Osteoblast (primary cell): ENCODE data around the gene RYR3. TPM values are rescaled to one million over a fixed set of nuclear protein-coding genes. Genes with fewer than 3 reads are reported as not detected.

Experiments used
- DNase-seq: peaks from one replicate; pipeline ENCODE4 v3.0.0; 2011; ENCODE audit warnings: low spot score, mixed read lengths; ENCODE audit not compliant: insufficient read length; ENCODE audit errors: missing footprints
- H2AFZ ChIP-seq: 2 replicates; pipeline ENCODE4 v1.6.0; 2011; ENCODE audit warnings: mild to moderate bottlenecking, low read length
- H3K27ac ChIP-seq: 2 replicates; pipeline ENCODE4 v1.5.1; 2011; ENCODE audit warnings: mild to moderate bottlenecking, low read depth, low read length, moderate library complexity
- H3K27me3 ChIP-seq: 2 replicates; pipeline ENCODE4 v1.6.0; 2012; ENCODE audit warnings: mild to moderate bottlenecking, control low read depth, inconsistent platforms, low read length, moderate library complexity; ENCODE audit not compliant: insufficient read depth
- H3K36me3 ChIP-seq: 2 replicates; pipeline ENCODE4 v1.5.1; 2011; ENCODE audit warnings: mild to moderate bottlenecking, low read length, control low read depth, moderate library complexity; ENCODE audit not compliant: insufficient read depth
- H3K4me1 ChIP-seq: 2 replicates; pipeline ENCODE4 v1.5.1; 2011; ENCODE audit warnings: mild to moderate bottlenecking, low read length, control low read depth, moderate library complexity; ENCODE audit not compliant: insufficient read depth
- H3K4me2 ChIP-seq: 2 replicates; pipeline ENCODE4 v1.6.0; 2011; ENCODE audit warnings: mild to moderate bottlenecking, low read length; ENCODE audit not compliant: insufficient read depth
- H3K4me3 ChIP-seq: fragments of 200-600 bp; sonication (generic); 3 replicates; pipeline ENCODE4 v1.5.1; 2012; ENCODE audit warnings: mild to moderate bottlenecking, low read length, inconsistent platforms; ENCODE audit not compliant: insufficient read depth
- H3K79me2 ChIP-seq: 2 replicates; pipeline ENCODE4 v1.6.0; 2012; ENCODE audit warnings: mild to moderate bottlenecking, low read length, control low read depth, inconsistent platforms; ENCODE audit not compliant: insufficient read depth
- H3K9me3 ChIP-seq: 2 replicates; pipeline ENCODE4 v1.5.1; 2011; ENCODE audit warnings: low read depth, low read length, control low read depth
- H4K20me1 ChIP-seq: 2 replicates; pipeline ENCODE4 v1.6.0; 2012; ENCODE audit warnings: mild to moderate bottlenecking, low read length, control low read depth; ENCODE audit not compliant: insufficient read depth
- total RNA-seq: library from RNA; depleted of rRNA; stranded (reverse); fragments of >200 nt; gene quantifications from 2 replicates; pipeline ENCODE4 v1.2.3, GENCODE V29; 2012
- TF ChIP-seq, protein P1 (sequence below): IDR thresholded peaks from 2 replicates; pipeline ENCODE4 v1.5.1; 2011; ENCODE audit warnings: mild to moderate bottlenecking, low read depth, low read length, moderate library complexity; ENCODE audit errors: extremely low read depth

Gene RYR3
- total RNA-seq, 1 donor, result not detected

DNA sequence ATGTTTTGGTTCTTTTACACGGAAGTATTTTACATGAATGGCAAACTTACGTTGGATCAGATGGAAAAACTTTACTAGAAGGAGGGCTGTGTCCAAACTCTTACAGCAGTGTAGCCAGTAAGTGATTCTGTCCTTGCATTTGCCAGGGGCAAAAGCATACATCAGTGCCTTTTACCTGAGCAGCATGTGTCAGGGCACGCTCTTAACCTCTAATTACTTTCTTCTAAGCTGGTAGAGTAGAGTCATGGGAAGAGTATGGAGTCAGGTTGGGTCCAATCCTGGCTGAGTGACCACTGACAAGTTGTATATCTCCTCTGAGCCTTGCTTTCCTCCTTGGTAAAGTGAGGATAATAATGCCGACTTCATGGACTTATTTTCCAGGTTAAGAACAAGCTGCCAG is 47.1 kb downstream of the RYR3 start:
- Histone ChIP-seq H3K4me1 (no peaks in the 10 kb centered on the region), H3K27ac (no peak overlapping the region), H3K9me3 (no peaks in the 10 kb centered on the region), H3K36me3 (no peaks in the 10 kb centered on the region), H3K79me2 (no peaks in the 10 kb centered on the region), H4K20me1 (no peaks in the 10 kb centered on the region), H2AFZ (no peak overlapping the region), H3K27me3 (no peaks in the 10 kb centered on the region), H3K4me2 (no peak overlapping the region), H3K4me3 (no peak overlapping the region)
- no peak for DNase-seq
- TF ChIP-seq, protein P1, sequence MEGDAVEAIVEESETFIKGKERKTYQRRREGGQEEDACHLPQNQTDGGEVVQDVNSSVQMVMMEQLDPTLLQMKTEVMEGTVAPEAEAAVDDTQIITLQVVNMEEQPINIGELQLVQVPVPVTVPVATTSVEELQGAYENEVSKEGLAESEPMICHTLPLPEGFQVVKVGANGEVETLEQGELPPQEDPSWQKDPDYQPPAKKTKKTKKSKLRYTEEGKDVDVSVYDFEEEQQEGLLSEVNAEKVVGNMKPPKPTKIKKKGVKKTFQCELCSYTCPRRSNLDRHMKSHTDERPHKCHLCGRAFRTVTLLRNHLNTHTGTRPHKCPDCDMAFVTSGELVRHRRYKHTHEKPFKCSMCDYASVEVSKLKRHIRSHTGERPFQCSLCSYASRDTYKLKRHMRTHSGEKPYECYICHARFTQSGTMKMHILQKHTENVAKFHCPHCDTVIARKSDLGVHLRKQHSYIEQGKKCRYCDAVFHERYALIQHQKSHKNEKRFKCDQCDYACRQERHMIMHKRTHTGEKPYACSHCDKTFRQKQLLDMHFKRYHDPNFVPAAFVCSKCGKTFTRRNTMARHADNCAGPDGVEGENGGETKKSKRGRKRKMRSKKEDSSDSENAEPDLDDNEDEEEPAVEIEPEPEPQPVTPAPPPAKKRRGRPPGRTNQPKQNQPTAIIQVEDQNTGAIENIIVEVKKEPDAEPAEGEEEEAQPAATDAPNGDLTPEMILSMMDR, result no peak

DNA sequence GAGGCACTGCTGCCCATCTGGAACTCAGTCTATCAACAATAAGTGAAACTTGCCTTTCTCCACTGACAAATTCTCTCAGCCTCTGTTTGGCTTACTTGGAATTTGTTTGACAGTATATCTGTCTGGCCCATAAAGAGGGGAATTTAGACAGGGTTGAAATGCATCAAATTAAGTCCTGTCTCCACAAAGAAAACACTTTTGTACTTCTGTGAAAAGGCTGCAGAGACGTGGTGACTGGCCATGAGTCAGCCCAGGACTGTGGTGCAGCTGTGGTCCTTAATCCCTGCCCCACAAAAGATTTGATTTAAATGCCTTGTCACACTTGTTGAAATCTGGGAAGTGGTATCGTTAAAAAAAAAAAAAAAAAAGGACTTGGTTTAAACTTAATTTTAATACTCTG is 47.5 kb downstream of the RYR3 start:
- H3K27ac ChIP-seq, result no peak overlapping the region
- H2AFZ ChIP-seq, result no peak overlapping the region
- no peaks in the 10 kb centered on the region for H3K27me3 ChIP-seq
- no peak overlapping the region for H3K4me2 ChIP-seq
- no peaks in the 10 kb centered on the region for H4K20me1 ChIP-seq
- no peak overlapping the region for H3K4me3 ChIP-seq
- no peaks in the 10 kb centered on the region for H3K9me3 ChIP-seq
- no peaks in the 10 kb centered on the region for H3K4me1 ChIP-seq
- no peaks in the 10 kb centered on the region for H3K36me3 ChIP-seq
- TF ChIP-seq, protein P1, result no peak
- no peaks in the 10 kb centered on the region for H3K79me2 ChIP-seq
- DNase-seq, result no peak

DNA sequence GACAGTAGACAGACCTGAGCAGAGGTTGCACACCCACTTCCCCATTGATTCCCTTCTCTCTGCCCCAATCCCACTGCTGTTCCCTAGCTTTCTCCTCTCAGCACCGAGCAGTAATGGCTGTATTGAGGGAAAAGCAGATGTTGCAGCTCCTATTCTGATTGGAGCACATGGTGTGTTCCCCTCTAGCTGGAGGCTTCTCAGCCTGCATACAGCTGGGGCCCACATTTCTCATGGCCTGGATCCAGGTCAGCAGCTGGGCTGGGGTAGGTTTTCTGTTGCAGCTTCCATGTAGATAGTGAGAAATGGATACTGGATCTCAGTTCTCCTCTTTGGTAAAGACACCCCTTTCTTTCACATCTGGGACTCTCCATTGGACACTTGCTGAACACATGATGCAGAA is 50.1 kb downstream of the RYR3 start:
- Histone ChIP-seq H3K27ac (no peak overlapping the region), H3K27me3 (no peaks in the 10 kb centered on the region), H3K4me2 (no peak overlapping the region), H3K4me1 (no peaks in the 10 kb centered on the region), H3K9me3 (no peaks in the 10 kb centered on the region), H2AFZ (no peak overlapping the region), H4K20me1 (no peaks in the 10 kb centered on the region), H3K79me2 (no peaks in the 10 kb centered on the region), H3K36me3 (no peaks in the 10 kb centered on the region), H3K4me3 (no peak overlapping the region)
- DNase-seq, result no peak
- TF ChIP-seq, protein P1, result no peak

DNA sequence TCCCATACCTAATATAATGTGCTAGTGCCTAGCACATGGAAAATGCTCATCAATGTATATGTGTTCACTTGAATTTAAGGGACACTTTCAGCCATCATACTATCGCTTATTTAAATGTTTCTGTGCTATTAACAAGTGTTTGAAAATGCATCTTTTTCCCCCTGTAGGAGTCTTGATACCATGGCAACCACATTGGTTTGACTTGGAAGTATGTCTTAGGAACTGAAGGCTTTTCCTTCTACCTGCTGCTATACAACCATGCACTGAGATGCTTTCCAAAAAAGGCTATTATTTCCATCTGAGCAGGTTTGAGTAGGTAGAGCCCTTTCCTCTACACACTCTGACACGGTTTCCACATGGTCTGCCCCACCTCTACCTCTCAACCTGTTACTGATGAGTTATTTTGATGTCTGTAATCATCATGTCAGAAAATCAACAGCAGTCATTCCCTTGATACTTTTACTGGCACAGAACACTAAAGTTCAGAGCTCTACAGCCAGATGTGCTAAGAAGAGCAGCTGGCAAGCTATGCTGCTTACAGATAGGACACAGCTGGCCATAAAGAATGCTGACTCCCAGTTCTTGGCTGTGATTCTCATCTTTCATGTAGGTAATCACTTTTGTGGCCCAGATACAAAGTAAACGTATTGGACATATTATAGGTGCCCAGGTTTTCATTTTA is 59.3 kb downstream of the RYR3 start:
- Histone ChIP-seq H3K27me3 (peaks cover 2% of the 10 kb centered on the region), H3K4me2 (no peak overlapping the region), H3K4me3 (no peak overlapping the region), H3K9me3 (no peaks in the 10 kb centered on the region), H3K27ac (no peak overlapping the region), H3K79me2 (no peaks in the 10 kb centered on the region), H3K36me3 (no peaks in the 10 kb centered on the region), H2AFZ (no peak overlapping the region), H3K4me1 (no peaks in the 10 kb centered on the region), H4K20me1 (no peaks in the 10 kb centered on the region)
- TF ChIP-seq, protein P1, result no peak
- DNase-seq, result no peak
